Measurements from ENCODE around the gene LMF2. TPM values are rescaled to one million over a fixed set of nuclear protein-coding genes. Genes with fewer than 3 reads are reported as not detected.

LMF2 gene
- total RNA-seq (2014; rRNA removed; shearing (Covaris generic)), result 39.2 and 48.8 TPM in 2 replicates

- H3K4me3 ChIP-seq, result peak within 1 kb of the TSS; percentile 99
- H3K4me1 ChIP-seq, result peaks cover 9% of the 10 kb centered on the region
- H3K27ac ChIP-seq, result peak within 1 kb of the TSS; percentile 94
- H3K36me3 ChIP-seq, result peaks cover 35% of the 10 kb centered on the region
- H3K9me3 ChIP-seq (replicated peaks), result no peaks in the 10 kb centered on the region
- no peaks in the 10 kb centered on the region for H3K27me3 ChIP-seq
- no peak for DNase-seq
Observed at GRCh38 chr22:50507421-50507990, at the start of gene LMF2. Gene LMF2 (minus strand): TSS chr22:50507702. CDS start chr22:50507675, 27 bp downstream.

GRCh38 chr22:50556703-50557102, 49.2 kb upstream of the LMF2 start:
- no peaks in the 10 kb centered on the region for H3K9me3 ChIP-seq (replicated peaks)
- no peaks in the 10 kb centered on the region for H3K36me3 ChIP-seq
- no peaks in the 10 kb centered on the region for H3K4me1 ChIP-seq
- H3K4me3 ChIP-seq, result no peak overlapping the region
- H3K27ac ChIP-seq, result no peak overlapping the region
- no peak for DNase-seq
- peaks cover 19% of the 10 kb centered on the region for H3K27me3 ChIP-seq

- no peaks in the 10 kb centered on the region for H3K9me3 ChIP-seq (replicated peaks)
- H3K27ac ChIP-seq, result no peak overlapping the region
- H3K27me3 ChIP-seq, result peaks cover 4% of the 10 kb centered on the region; the same call in 1 of the 2 replicates
- DNase-seq, result no peak
- H3K4me3 ChIP-seq, result no peak overlapping the region
- H3K36me3 ChIP-seq, result no peaks in the 10 kb centered on the region
- no peaks in the 10 kb centered on the region for H3K4me1 ChIP-seq
Observed at GRCh38 chr22:50553310-50553709, 45.8 kb upstream of the LMF2 start.

- no peak for DNase-seq
- no peaks in the 10 kb centered on the region for H3K27me3 ChIP-seq
Observed at GRCh38 chr22:50551160-50551752, 43.8 kb upstream of the LMF2 start.

GRCh38 chr22:50550395-50550794, 42.9 kb upstream of the LMF2 start:
- Histone ChIP-seq H3K27ac (no peak overlapping the region), H3K36me3 (no peaks in the 10 kb centered on the region), H3K4me3 (no peak overlapping the region), H3K4me1 (no peaks in the 10 kb centered on the region), H3K9me3 (replicated peaks) (no peaks in the 10 kb centered on the region), H3K27me3 (no peaks in the 10 kb centered on the region)
- DNase-seq, result no peak

More at GRCh38 chr22:50551160-50551752, 43.8 kb upstream of the LMF2 start:
- no peaks in the 10 kb centered on the region for H3K36me3 ChIP-seq
- no peaks in the 10 kb centered on the region for H3K9me3 ChIP-seq (replicated peaks)
- no peaks in the 10 kb centered on the region for H3K4me1 ChIP-seq
- H3K27ac ChIP-seq, result no peak overlapping the region
- no peak overlapping the region for H3K4me3 ChIP-seq

- Histone ChIP-seq H3K36me3 (no peaks in the 10 kb centered on the region), H3K4me1 (no peaks in the 10 kb centered on the region), H3K4me3 (no peak overlapping the region), H3K27me3 (0 out of 2 replicates have a peak, but pooled peaks cover 4% of the 10 kb centered on the region), H3K27ac (no peak overlapping the region), H3K9me3 (replicated peaks) (no peaks in the 10 kb centered on the region)
- no peak for DNase-seq
Observed at GRCh38 chr22:50548921-50549790, 41.7 kb upstream of the LMF2 start.

GRCh38 chr22:50548040-50548920, 40.8 kb upstream of the LMF2 start:
- H3K27me3 ChIP-seq, result 0 out of 2 replicates have a peak, but pooled peaks cover 4% of the 10 kb centered on the region
- no peak for DNase-seq
- no peaks in the 10 kb centered on the region for H3K36me3 ChIP-seq
- H3K4me1 ChIP-seq, result no peaks in the 10 kb centered on the region
- no peak overlapping the region for H3K27ac ChIP-seq
- H3K9me3 ChIP-seq (replicated peaks), result no peaks in the 10 kb centered on the region
- no peak overlapping the region for H3K4me3 ChIP-seq

GRCh38 chr22:50547263-50547985, 39.9 kb upstream of the LMF2 start:
- no peaks in the 10 kb centered on the region for H3K9me3 ChIP-seq (replicated peaks)
- 0 out of 2 replicates have a peak, but pooled peaks cover 4% of the 10 kb centered on the region for H3K27me3 ChIP-seq
- H3K36me3 ChIP-seq, result no peaks in the 10 kb centered on the region
- no peak overlapping the region for H3K27ac ChIP-seq
- no peaks in the 10 kb centered on the region for H3K4me1 ChIP-seq
- no peak for DNase-seq
- no peak overlapping the region for H3K4me3 ChIP-seq

GRCh38 chr22:50546326-50547262, 39.1 kb upstream of the LMF2 start:
- Histone ChIP-seq H3K27ac (no peak overlapping the region), H3K4me1 (no peaks in the 10 kb centered on the region), H3K4me3 (no peak overlapping the region), H3K9me3 (replicated peaks) (no peaks in the 10 kb centered on the region), H3K27me3 (0 out of 2 replicates have a peak, but pooled peaks cover 4% of the 10 kb centered on the region), H3K36me3 (no peaks in the 10 kb centered on the region)
- no peak for DNase-seq

GRCh38 chr22:50545522-50546325, 38.2 kb upstream of the LMF2 start, which contains the start of gene KLHDC7B:
Gene KLHDC7B (plus strand): TSS chr22:50545899. CDS start chr22:50546244, 345 bp downstream.
- no peak for DNase-seq
- Histone ChIP-seq H3K36me3 (no peaks in the 10 kb centered on the region), H3K4me1 (no peaks in the 10 kb centered on the region), H3K27me3 (0 out of 2 replicates have a peak, but pooled peaks cover 4% of the 10 kb centered on the region), H3K9me3 (replicated peaks) (no peaks in the 10 kb centered on the region), H3K4me3 (no peak within 1 kb of the TSS), H3K27ac (no peak within 1 kb of the TSS)

- Histone ChIP-seq H3K27ac (no peak overlapping the region), H3K36me3 (no peaks in the 10 kb centered on the region), H3K4me1 (no peaks in the 10 kb centered on the region), H3K9me3 (replicated peaks) (no peaks in the 10 kb centered on the region), H3K27me3 (0 out of 2 replicates have a peak, but pooled peaks cover 4% of the 10 kb centered on the region), H3K4me3 (no peak overlapping the region)
- DNase-seq, result no peak
Observed at GRCh38 chr22:50544746-50545253, 37.3 kb upstream of the LMF2 start.
